AG04449 (cell line): ENCODE results near the gene MAP3K20.
"Not testable (repeated sequence)": the region's sequence is repeated elsewhere in the genome, so short reads cannot be mapped to it uniquely, and the experiment has no call there.

Experiments used
- CTCF ChIA-PET: fragments of 350-600 bp; formaldehyde crosslinking; extraction: SDS; loops from one replicate; lab custom pipeline; 2021; ENCODE audit warnings: antibody characterized with exemption; lab: Yijun Ruan, JAX
- POLR2A ChIA-PET: fragments of 400-600, 350-600 bp; formaldehyde crosslinking; extraction: SDS; loops from one replicate; lab custom pipeline; 2020; ENCODE audit warnings: antibody characterized with exemption, inconsistent platforms; lab: Yijun Ruan, JAX
- DNase-seq: peaks from one replicate; pipeline ENCODE4 v3.0.0-alpha.2; 2010; ENCODE audit warnings: low read depth, low spot score
- H3K4me3 ChIP-seq: 2 replicates; pipeline ENCODE4 v1.5.1; 2011; ENCODE audit warnings: low read depth, mild to moderate bottlenecking, control low read depth, low read length
- TF ChIP-seq, protein P1 (sequence below): IDR thresholded peaks from one replicate; pipeline ENCODE4 v1.5.1; 2011; ENCODE audit warnings: mild to moderate bottlenecking, moderate library complexity, low read length, control low read depth, inconsistent platforms; ENCODE audit not compliant: insufficient read depth; ENCODE audit errors: missing control alignments

The MAP3K20 gene

DNA sequence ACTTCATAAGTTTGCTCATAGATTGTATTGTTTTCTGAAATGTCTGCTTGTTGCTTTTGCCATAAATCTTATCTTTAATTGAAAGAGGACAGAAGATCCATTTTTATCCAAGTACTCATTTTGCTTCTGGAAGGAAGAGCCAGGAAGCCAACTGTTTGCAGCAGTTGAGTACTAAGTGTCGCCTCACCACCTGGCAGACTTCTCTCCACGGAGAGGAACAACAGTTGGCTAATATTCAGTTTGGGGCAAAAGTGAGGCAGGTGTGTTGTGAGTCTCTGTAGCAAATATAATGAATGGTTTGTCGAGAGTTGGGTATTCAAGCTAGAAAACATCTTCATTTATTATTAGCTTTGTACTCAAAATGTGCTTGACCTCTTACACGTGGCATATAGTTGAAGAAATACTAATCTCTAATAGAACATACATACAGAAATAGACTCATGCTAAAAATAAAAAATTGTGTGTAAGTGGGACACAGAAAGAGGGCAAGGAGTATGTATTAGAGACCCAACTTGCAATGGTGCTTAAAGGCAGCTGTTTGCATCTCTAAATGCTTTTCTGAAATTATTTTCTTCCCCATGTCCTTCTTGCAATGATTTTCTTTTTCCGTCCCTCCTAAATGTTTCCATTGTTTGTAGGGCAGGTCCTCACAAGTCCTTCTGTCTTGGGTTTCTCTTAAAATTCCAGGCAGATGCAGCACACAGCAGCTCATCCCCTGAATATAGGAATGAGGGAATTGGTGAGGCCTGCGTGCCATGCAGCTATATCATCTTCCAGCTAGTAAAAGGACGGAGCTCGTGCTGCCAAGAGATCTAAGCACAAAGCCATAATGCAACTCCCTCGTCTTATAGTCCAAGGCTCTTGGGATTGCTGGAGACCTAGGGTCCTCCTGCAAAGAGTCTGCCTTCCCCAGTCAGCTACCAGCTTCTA, 44.8 kb upstream of the MAP3K20 start:
- POLR2A ChIA-PET, result no interaction called here
- CTCF ChIA-PET, result interaction anchor here (0.8 to 19.2 kb wide), 6 partner anchors 9 to 236 kb away, joined by 3 to 678 read pairs (median 5); no protein-coding TSS in a partner anchor
- TF ChIP-seq, protein P1, sequence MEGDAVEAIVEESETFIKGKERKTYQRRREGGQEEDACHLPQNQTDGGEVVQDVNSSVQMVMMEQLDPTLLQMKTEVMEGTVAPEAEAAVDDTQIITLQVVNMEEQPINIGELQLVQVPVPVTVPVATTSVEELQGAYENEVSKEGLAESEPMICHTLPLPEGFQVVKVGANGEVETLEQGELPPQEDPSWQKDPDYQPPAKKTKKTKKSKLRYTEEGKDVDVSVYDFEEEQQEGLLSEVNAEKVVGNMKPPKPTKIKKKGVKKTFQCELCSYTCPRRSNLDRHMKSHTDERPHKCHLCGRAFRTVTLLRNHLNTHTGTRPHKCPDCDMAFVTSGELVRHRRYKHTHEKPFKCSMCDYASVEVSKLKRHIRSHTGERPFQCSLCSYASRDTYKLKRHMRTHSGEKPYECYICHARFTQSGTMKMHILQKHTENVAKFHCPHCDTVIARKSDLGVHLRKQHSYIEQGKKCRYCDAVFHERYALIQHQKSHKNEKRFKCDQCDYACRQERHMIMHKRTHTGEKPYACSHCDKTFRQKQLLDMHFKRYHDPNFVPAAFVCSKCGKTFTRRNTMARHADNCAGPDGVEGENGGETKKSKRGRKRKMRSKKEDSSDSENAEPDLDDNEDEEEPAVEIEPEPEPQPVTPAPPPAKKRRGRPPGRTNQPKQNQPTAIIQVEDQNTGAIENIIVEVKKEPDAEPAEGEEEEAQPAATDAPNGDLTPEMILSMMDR, result no peak
- no peak for DNase-seq
- H3K4me3 ChIP-seq, result no peak overlapping the region

DNA sequence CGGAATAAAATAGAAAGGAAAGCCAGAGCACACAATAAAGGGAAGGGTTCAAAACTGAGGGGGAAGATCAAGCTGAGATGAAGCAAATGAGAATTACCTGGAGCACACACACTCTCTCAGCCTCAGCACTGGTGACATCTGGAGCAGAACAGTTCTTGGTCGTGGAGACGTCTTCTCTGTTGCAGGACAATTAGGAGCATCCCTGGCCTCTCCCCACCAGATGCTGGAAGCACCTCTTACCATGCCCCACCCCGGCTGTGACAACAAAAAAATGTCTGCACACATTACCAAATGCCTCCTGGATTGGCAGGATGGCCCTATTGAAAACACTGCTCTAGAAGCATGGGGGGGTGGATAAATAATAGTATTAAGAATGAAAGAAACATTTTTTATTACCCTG, 43.6 kb upstream of the MAP3K20 start:
- CTCF ChIA-PET, result interaction anchor here (1.2 to 19.2 kb wide), 5 partner anchors 9 to 237 kb away, joined by 3 to 678 read pairs (median 7); no protein-coding TSS in a partner anchor

DNA sequence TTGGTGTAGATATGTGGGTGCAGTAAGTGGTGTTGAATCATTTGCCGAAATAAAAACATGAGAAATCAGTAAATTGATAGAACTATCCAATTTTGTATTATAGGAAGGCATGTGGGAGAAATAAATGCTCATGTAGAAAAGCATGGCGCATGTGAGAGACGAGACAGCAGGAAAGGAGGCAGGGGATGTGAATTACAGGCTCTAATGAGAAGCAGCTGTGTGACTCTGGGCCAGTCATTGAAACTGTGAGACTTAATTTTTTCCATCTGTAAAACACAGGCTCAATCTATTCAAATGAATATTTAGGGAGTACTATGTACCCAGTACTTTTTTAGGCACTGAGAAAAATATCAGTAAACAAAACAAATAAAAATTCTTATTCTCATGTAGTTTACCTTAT, 42.6 kb upstream of the MAP3K20 start:
- no peak for DNase-seq
- TF ChIP-seq, protein P1, result no peak
- H3K4me3 ChIP-seq, result no peak overlapping the region
- POLR2A ChIA-PET, result no interaction called here
- CTCF ChIA-PET, result interaction anchor here (0.8 to 19.2 kb wide), 5 partner anchors 10 to 226 kb away, joined by 3 to 678 read pairs (median 7); no protein-coding TSS in a partner anchor

More for the DNA sequence above, 43.6 kb upstream of the MAP3K20 start:
- POLR2A ChIA-PET, result no interaction called here
- TF ChIP-seq, protein P1, result no peak
- H3K4me3 ChIP-seq, result no peak overlapping the region
- no peak for DNase-seq

DNA sequence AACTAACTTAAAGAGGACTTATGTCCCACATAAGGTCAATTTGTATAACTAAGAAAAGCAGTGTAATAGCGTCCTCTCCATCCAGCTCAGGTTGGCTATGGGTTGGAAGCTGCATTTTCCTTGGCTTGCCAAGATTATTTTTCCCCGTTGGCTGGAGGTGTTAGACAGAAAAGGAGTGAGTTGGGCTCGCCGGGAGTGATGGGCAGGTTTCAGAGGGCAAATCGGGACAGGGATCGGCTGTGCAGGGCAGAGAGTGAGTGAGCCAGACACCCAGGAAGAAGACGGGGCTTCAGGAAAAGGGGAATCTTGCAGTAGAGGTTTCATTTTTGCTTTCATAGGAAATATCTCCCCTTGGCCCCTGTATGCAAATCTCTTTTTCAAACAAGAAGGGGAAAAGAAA, 41.5 kb upstream of the MAP3K20 start:
- TF ChIP-seq, protein P1, result no peak
- DNase-seq, result no peak
- no peak overlapping the region for H3K4me3 ChIP-seq
- ChIA-PET POLR2A (no interaction called here), CTCF (interaction anchor here (0.8 to 19.2 kb wide), 4 partner anchors 10 to 228 kb away, joined by 3 to 678 read pairs (median 8); no protein-coding TSS in a partner anchor)

DNA sequence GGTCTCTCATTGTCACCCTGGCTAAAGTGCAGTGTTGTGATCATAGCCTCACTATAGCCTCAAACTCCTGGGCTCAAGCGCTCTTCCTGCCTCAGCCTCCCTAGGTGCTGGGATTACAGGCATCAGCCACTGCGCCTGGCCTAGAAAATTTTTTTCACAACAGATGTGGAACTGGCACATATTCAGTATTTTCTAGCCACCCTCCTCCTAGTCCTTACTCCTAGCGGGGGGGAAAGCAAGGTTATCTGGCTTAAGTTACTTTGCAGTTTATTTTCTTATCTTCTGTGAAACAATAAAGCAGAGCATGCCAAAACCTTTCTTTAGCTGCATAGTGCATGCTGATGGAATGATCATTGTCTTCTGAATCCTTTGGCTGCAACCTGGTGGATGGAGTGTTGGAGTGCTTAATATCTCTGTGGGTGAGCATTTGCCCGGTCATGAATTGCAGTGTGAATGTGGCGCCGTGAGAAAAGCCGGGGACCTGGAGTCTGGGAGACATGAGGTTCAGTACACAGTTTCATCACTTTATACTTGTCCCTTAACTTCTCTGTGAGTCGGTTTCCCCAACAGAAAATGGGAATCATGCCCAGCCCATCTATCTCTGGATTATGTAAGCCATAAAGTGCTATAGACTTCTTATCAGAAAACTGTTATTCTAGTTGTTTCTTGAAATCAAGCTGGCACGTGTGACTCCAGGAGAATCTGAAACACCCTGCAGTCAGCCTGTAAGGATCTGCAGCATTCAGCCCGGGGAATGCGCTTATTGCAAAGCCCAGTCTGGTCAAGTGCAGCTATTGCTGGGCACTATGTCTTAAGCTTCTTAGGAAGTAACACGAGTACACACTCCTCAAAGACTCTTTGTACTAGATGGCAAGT, 38.2 kb upstream of the MAP3K20 start:
- ChIA-PET POLR2A (no interaction called here), CTCF (interaction anchor here (1.0 to 19.2 kb wide), 3 partner anchors 10 to 176 kb away, joined by 3 to 678 read pairs (median 33); no protein-coding TSS in a partner anchor)
- H3K4me3 ChIP-seq, result no peak overlapping the region
- TF ChIP-seq, protein P1, result no peak
- DNase-seq, result no peak

DNA sequence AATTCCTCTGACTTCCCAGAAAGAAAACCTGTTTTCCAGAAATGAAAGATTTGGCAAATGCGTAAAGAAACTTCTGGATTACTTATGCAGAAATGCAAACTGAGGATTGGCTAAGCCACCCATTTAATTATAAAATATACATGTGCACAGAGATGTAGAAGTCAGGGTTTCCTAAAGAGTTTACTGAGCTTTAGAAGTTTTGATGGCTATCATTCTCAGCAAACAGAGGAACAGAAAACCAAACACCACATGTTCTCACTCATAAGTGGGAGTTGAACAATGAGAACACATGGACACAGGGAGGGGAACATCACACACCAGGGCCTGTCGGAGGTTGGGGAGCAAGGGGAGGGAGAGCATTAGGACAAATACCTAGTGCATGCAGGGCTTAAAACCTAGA, 37.4 kb upstream of the MAP3K20 start:
- POLR2A ChIA-PET, H3K4me3 ChIP-seq, DNase-seq: not testable (repeated sequence)
- CTCF ChIA-PET, result interaction anchor here (1.0 to 19.2 kb wide), 3 partner anchors 10 to 175 kb away, joined by 3 to 678 read pairs (median 33); no protein-coding TSS in a partner anchor
